Measurements from ENCODE around the gene MCMBP.

MCMBP gene

DNA sequence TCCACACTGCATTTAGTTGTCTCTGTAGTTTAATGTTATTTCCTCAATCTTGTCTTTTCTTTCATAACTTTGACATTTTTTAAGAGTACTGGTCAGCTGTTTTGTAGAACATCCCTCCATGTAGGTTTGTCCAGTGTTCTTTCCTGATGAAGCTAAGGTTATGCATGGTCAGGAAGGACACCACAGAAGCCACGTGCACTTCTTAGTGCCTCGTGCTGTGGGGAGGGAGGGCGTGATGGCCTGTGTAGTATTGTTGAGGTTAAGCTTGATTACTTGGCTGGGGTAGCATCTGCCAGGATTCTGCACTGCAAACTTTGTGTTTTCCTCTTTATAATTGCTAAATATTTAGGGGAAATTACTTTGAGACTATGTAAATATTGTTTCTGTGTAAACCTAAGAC lies 48.3 kb downstream of the MCMBP start:
- Histone ChIP-seq H3K4me2 (no peak overlapping the region), H4K20me1 (ENCODE audit: insufficient read depth) (no peaks in the 10 kb centered on the region), H3K4me1 (ENCODE audit: low read depth, poor library complexity, severe bottlenecking) (no peaks in the 10 kb centered on the region), H3K79me2 (ENCODE audit: insufficient read depth, low read depth) (no peaks in the 10 kb centered on the region), H3K9ac (no peak overlapping the region), H3K4me3 (IDR thresholded peaks at IDR 0.05; ENCODE audit: insufficient read depth, low read depth, low read length) (no peak overlapping the region), H3K36me3 (ENCODE audit: insufficient read depth) (no peaks in the 10 kb centered on the region), H2AFZ (ENCODE audit: low read depth) (no peak overlapping the region), H3K27me3 (ENCODE audit: insufficient read depth, low read depth) (no peaks in the 10 kb centered on the region), H3K27ac (no peak overlapping the region)
- TF ChIP-seq, protein P1, sequence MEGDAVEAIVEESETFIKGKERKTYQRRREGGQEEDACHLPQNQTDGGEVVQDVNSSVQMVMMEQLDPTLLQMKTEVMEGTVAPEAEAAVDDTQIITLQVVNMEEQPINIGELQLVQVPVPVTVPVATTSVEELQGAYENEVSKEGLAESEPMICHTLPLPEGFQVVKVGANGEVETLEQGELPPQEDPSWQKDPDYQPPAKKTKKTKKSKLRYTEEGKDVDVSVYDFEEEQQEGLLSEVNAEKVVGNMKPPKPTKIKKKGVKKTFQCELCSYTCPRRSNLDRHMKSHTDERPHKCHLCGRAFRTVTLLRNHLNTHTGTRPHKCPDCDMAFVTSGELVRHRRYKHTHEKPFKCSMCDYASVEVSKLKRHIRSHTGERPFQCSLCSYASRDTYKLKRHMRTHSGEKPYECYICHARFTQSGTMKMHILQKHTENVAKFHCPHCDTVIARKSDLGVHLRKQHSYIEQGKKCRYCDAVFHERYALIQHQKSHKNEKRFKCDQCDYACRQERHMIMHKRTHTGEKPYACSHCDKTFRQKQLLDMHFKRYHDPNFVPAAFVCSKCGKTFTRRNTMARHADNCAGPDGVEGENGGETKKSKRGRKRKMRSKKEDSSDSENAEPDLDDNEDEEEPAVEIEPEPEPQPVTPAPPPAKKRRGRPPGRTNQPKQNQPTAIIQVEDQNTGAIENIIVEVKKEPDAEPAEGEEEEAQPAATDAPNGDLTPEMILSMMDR (conservative IDR thresholded peaks at IDR 0.05; ENCODE audit: low read depth, low read length): no peak

DNA sequence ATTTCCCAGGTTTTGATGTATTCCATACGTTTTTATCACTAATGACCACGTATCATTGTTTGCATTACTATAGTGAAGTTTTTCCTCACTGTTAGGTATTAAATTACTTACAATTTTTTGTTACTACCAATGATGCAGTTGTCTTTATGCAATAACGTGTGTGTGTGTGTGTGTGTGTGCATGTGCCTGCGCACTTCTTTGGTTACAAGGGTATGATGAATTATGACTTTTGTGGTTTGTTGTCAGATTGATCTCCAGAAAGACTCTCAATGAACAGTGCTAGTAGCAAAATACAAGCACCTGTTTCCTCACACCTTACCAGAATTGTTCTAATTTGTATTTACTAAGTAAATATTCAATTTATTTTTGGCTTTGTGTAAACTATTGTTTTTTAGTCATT lies 51.5 kb downstream of the MCMBP start:
- Histone ChIP-seq H2AFZ (ENCODE audit: low read depth) (no peak overlapping the region), H3K9ac (no peak overlapping the region), H3K79me2 (ENCODE audit: insufficient read depth, low read depth) (no peaks in the 10 kb centered on the region), H3K27ac (no peak overlapping the region), H3K27me3 (ENCODE audit: insufficient read depth, low read depth) (no peaks in the 10 kb centered on the region), H3K4me2 (no peak overlapping the region), H3K36me3 (ENCODE audit: insufficient read depth) (no peaks in the 10 kb centered on the region), H4K20me1 (ENCODE audit: insufficient read depth) (no peaks in the 10 kb centered on the region), H3K4me1 (ENCODE audit: low read depth, poor library complexity, severe bottlenecking) (no peaks in the 10 kb centered on the region), H3K4me3 (IDR thresholded peaks at IDR 0.05; ENCODE audit: insufficient read depth, low read depth, low read length) (no peak overlapping the region)
- TF ChIP-seq, protein P1 (conservative IDR thresholded peaks at IDR 0.05; ENCODE audit: low read depth, low read length): no peak

DNA sequence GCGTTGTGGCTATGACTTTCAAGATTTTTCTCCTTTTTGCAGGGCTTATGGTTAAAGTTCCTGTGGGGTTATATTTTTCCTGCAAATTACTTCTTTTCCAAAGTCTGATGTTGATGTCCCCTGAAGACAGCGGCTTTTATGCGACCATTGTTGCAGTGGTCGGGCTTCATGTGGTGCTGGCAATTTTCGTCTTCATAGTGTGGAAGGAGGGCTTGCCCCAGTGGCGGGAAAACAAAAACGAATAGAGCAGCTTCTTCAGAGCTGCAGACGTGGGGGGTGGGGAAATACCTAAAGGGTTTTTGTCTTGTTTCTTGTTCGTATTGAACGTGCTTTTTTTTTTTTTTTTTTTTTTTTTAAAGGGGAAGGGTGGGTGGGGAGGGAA lies 53.8 kb downstream of the MCMBP start:
- Histone ChIP-seq H3K79me2 (ENCODE audit: insufficient read depth, low read depth) (no peaks in the 10 kb centered on the region), H3K27ac (no peak overlapping the region), H3K4me3 (IDR thresholded peaks at IDR 0.05; ENCODE audit: insufficient read depth, low read depth, low read length) (no peak overlapping the region), H4K20me1 (ENCODE audit: insufficient read depth) (no peaks in the 10 kb centered on the region), H3K4me1 (ENCODE audit: low read depth, poor library complexity, severe bottlenecking) (no peaks in the 10 kb centered on the region), H3K36me3 (ENCODE audit: insufficient read depth) (no peaks in the 10 kb centered on the region), H2AFZ (ENCODE audit: low read depth) (no peak overlapping the region), H3K27me3 (ENCODE audit: insufficient read depth, low read depth) (no peaks in the 10 kb centered on the region), H3K9ac (no peak overlapping the region), H3K4me2 (no peak overlapping the region)
- TF ChIP-seq, protein P1 (conservative IDR thresholded peaks at IDR 0.05; ENCODE audit: low read depth, low read length): no peak

DNA sequence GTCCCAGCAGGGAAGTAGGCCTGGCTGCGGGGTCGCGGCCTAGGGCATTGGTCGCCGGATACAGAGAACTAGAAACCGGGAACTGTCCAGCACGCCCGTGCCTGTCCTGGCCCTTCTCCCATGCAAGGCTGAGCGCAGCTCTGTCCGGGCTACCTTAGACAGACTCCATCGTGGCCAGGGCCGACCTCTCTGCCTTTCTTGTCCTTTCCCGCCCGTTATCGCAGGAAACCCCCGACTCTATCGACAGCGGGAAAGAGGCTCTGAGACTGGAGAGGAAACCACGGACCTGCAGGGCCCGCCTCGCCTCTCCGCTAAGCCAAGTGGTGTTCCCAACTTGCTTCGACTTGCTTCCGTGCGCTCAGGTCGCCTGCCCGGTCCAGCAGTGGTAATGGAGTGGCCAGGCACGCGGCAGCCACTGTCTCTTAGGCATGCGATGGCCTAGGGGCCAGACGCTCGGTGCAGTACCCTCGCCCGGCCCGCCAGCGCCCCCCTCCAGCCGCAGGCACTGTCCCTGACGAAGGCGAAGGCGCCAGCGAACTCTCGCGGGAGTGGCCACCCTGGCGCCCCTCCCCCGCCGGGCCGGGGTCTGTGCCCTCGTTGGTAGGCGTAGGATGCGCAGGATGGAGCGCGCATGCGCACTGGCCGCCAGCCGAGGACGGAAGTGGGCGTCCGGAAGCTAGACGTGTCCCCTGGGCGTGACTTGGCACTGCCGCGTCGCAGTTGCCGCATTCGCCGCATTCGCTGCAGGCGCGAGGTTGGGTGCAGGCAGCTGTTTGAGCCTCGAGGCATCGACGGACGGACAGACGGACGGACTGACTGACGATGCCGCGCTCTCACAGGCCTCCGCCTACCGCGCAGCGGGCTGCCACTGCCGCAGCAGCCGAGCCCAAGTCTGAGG lies 54.4 kb downstream of the MCMBP start:
- H3K4me3 ChIP-seq (IDR thresholded peaks at IDR 0.05; ENCODE audit: insufficient read depth, low read depth, low read length): no peak overlapping the region
- H3K27ac ChIP-seq: no peak overlapping the region
- H3K36me3 ChIP-seq (ENCODE audit: insufficient read depth): no peaks in the 10 kb centered on the region
- no peaks in the 10 kb centered on the region for H3K79me2 ChIP-seq (ENCODE audit: insufficient read depth, low read depth)
- H4K20me1 ChIP-seq (ENCODE audit: insufficient read depth): no peaks in the 10 kb centered on the region
- TF ChIP-seq, protein P1 (conservative IDR thresholded peaks at IDR 0.05; ENCODE audit: low read depth, low read length): no peak
- no peaks in the 10 kb centered on the region for H3K4me1 ChIP-seq (ENCODE audit: low read depth, poor library complexity, severe bottlenecking)
- H2AFZ ChIP-seq (ENCODE audit: low read depth): no peak overlapping the region
- no peak overlapping the region for H3K4me2 ChIP-seq
- H3K27me3 ChIP-seq (ENCODE audit: insufficient read depth, low read depth): no peaks in the 10 kb centered on the region
- H3K9ac ChIP-seq: no peak overlapping the region

All from KMS-11 (cell line).